Muscle layer of colon (tissue), 2 donors: ENCODE data around the gene DLGAP1.

ENCODE experiments used
- H3K27ac ChIP-seq: one replicate; pipeline ENCODE4 v1.7.0; 2013; ENCODE audit warnings: low read depth, mild to moderate bottlenecking, low read length, moderate library complexity
- H3K27me3 ChIP-seq, 2 donors: one replicate each; pipeline ENCODE4 v1.7.0; 2013; ENCODE audit warnings: low read length in 2 of 2, mild to moderate bottlenecking in 2 of 2; ENCODE audit not compliant: insufficient read depth in 2 of 2, control insufficient read depth in 1 of 2
- H3K36me3 ChIP-seq: one replicate; pipeline ENCODE4 v1.7.0; 2013; ENCODE audit warnings: mild to moderate bottlenecking, low read length; ENCODE audit not compliant: insufficient read depth
- H3K4me1 ChIP-seq: one replicate; pipeline ENCODE4 v1.7.0; 2013; ENCODE audit warnings: mild to moderate bottlenecking, low read length; ENCODE audit not compliant: insufficient read depth
- H3K4me3 ChIP-seq, 2 donors: one replicate each; pipeline ENCODE4 v1.7.0; 2013; ENCODE audit warnings: low read length in 2 of 2, low read depth in 1 of 2, mild to moderate bottlenecking in 1 of 2, moderate library complexity in 1 of 2
- H3K9ac ChIP-seq: one replicate; pipeline ENCODE4 v1.7.0; 2013; ENCODE audit warnings: low read length
- H3K9me3 ChIP-seq: one replicate; pipeline ENCODE4 v1.7.0; 2013; ENCODE audit warnings: mild to moderate bottlenecking, low read length
- donor health status: abdominal sarcoma.
- donor health status: Adenocarcinoma of cecum.

The DLGAP1 gene

GRCh38 chr18:4106407-4107033, 348.6 kb downstream of the DLGAP1 start:
- no peak overlapping the region for H3K27ac ChIP-seq
- H3K4me3 ChIP-seq: peak overlapping the region in 1 of 2 donors; percentile 59
- no peaks in the 10 kb centered on the region for H3K4me1 ChIP-seq
- no peak overlapping the region for H3K9ac ChIP-seq
- H3K27me3 ChIP-seq: no peaks in the 10 kb centered on the region
- H3K36me3 ChIP-seq: no peaks in the 10 kb centered on the region
- no peaks in the 10 kb centered on the region for H3K9me3 ChIP-seq

- no peaks in the 10 kb centered on the region for H3K9me3 ChIP-seq
- no peaks in the 10 kb centered on the region for H3K27me3 ChIP-seq
- H3K4me3 ChIP-seq: no peak overlapping the region
- no peak overlapping the region for H3K9ac ChIP-seq
- no peaks in the 10 kb centered on the region for H3K36me3 ChIP-seq
- H3K27ac ChIP-seq: no peak overlapping the region
- no peaks in the 10 kb centered on the region for H3K4me1 ChIP-seq
Observed at GRCh38 chr18:4102901-4103300, 352.2 kb downstream of the DLGAP1 start.

- Histone ChIP-seq H3K9me3 (no peaks in the 10 kb centered on the region), H3K36me3 (no peaks in the 10 kb centered on the region), H3K4me1 (peaks cover 12% of the 10 kb centered on the region), H3K27ac (no peak overlapping the region), H3K4me3 (no peak overlapping the region), H3K27me3 (no peaks in the 10 kb centered on the region), H3K9ac (no peak overlapping the region)
Observed at GRCh38 chr18:4101009-4101408, 354.1 kb downstream of the DLGAP1 start.

DNA sequence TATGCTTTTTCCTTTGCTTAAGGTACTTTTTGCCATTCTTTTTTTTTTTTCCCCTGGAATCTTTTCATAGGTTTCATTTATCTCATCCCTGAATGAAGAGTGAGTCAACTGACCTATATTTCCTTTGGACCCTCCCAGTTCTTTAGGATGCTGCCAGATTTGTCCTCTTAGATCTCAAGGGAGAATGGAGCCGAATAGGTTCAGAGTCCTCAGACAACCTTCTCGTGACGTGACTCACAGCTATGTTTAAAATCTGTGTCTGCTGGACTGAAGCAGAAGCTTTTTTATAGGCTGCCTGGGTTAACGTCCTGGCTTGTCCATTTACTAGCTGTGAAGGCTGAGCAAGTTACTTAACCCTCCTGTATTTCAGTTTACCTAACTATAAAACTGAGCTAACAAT, 358.6 kb downstream of the DLGAP1 start:
- Histone ChIP-seq H3K27me3 (no peaks in the 10 kb centered on the region), H3K4me3 (no peak overlapping the region), H3K9ac (no peak overlapping the region), H3K4me1 (peaks cover 12% of the 10 kb centered on the region), H3K27ac (no peak overlapping the region), H3K9me3 (no peaks in the 10 kb centered on the region), H3K36me3 (no peaks in the 10 kb centered on the region)

- H3K27ac ChIP-seq: no peak overlapping the region
- H3K27me3 ChIP-seq: no peaks in the 10 kb centered on the region
- H3K9me3 ChIP-seq: no peaks in the 10 kb centered on the region
- H3K9ac ChIP-seq: no peak overlapping the region
- no peaks in the 10 kb centered on the region for H3K36me3 ChIP-seq
- no peak overlapping the region for H3K4me3 ChIP-seq
- peaks cover 12% of the 10 kb centered on the region for H3K4me1 ChIP-seq
Observed at GRCh38 chr18:4093676-4094075, 361.4 kb downstream of the DLGAP1 start.

- Histone ChIP-seq H3K36me3 (no peaks in the 10 kb centered on the region), H3K4me1 (no peaks in the 10 kb centered on the region), H3K27ac (no peak overlapping the region), H3K9ac (no peak overlapping the region), H3K4me3 (no peak overlapping the region), H3K9me3 (no peaks in the 10 kb centered on the region), H3K27me3 (no peaks in the 10 kb centered on the region)
Observed at GRCh38 chr18:4084382-4084900, 370.7 kb downstream of the DLGAP1 start.

DNA sequence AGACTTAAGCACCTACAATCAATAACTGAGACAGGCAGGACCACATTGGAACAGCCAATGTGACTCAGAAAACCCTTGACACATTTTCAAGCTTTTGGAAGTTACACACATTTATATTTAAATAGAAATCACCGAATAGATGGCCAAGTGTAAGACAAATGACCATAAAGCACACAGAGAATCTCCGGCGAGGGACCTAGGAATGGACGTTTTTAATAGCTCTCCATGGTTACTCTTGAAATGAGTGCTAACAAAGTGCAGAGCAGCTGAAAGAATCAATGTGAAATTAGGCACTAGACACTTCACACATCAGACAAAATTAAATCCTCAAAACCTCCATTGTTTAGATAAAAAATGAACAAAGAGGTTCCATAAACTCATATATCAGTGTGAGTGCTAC, 376.9 kb downstream of the DLGAP1 start:
- H3K9ac ChIP-seq: no peak overlapping the region
- no peaks in the 10 kb centered on the region for H3K9me3 ChIP-seq
- H3K4me3 ChIP-seq: no peak overlapping the region
- H3K36me3 ChIP-seq: no peaks in the 10 kb centered on the region
- no peaks in the 10 kb centered on the region for H3K4me1 ChIP-seq
- H3K27ac ChIP-seq: no peak overlapping the region
- no peaks in the 10 kb centered on the region for H3K27me3 ChIP-seq

DNA sequence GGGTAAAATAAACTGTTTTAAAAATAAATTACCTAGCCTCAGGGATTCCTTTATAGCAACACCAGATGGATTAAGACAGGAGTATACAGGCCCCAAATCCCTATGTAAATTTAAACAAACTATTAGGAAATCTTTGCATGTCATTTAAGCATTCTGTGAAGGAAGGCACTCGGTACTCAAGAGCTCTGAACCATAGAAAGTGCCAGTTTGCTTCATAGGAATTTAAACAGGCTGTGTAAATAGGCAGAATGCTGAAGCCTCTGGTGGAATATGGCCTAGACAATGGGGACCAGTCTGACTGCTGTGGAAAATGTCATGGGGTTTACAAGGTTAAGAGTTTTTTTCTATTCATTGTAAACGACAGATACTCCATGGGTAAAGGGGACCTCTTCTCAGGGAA, 377.4 kb downstream of the DLGAP1 start:
- Histone ChIP-seq H3K36me3 (no peaks in the 10 kb centered on the region), H3K9ac (no peak overlapping the region), H3K4me3 (no peak overlapping the region), H3K27ac (no peak overlapping the region), H3K9me3 (no peaks in the 10 kb centered on the region), H3K27me3 (no peaks in the 10 kb centered on the region), H3K4me1 (no peaks in the 10 kb centered on the region)

GRCh38 chr18:4077204-4077603, 377.9 kb downstream of the DLGAP1 start:
- Histone ChIP-seq H3K9ac (no peak overlapping the region), H3K27me3 (no peaks in the 10 kb centered on the region), H3K4me3 (no peak overlapping the region), H3K27ac (no peak overlapping the region), H3K9me3 (no peaks in the 10 kb centered on the region), H3K36me3 (no peaks in the 10 kb centered on the region), H3K4me1 (no peaks in the 10 kb centered on the region)

DNA sequence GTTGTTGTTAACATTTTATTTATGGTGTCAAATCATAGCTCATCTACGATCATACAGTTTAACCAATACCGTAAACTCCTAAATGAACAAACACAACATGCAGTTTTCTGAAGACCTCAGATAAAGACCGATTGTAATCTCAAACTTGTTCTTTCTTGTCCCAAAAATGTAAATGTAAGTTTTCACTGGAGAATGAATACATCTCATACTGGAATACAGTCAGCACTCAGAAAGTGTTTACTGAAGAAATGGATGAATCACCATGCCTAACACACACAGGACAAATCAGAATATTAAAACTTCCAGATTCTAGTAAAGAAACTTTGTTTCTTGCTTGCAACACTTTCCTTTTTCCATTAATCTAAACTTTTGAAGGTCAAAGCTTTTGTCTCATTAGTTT, 380.5 kb downstream of the DLGAP1 start:
- H3K36me3 ChIP-seq: no peaks in the 10 kb centered on the region
- no peak overlapping the region for H3K9ac ChIP-seq

GRCh38 chr18:4069183-4069582, 385.9 kb downstream of the DLGAP1 start:
- no peak overlapping the region for H3K27ac ChIP-seq
- no peak overlapping the region for H3K9ac ChIP-seq
- H3K36me3 ChIP-seq: no peaks in the 10 kb centered on the region
- no peak overlapping the region for H3K4me3 ChIP-seq
- no peaks in the 10 kb centered on the region for H3K4me1 ChIP-seq
- no peaks in the 10 kb centered on the region for H3K9me3 ChIP-seq
- no peaks in the 10 kb centered on the region for H3K27me3 ChIP-seq

More for the DNA sequence above, 380.5 kb downstream of the DLGAP1 start:
- Histone ChIP-seq H3K4me3 (no peak overlapping the region), H3K27ac (no peak overlapping the region), H3K9me3 (no peaks in the 10 kb centered on the region), H3K4me1 (no peaks in the 10 kb centered on the region), H3K27me3 (no peaks in the 10 kb centered on the region)

GRCh38 chr18:4068552-4069158, 386.5 kb downstream of the DLGAP1 start:
- H3K9ac ChIP-seq: no peak overlapping the region

More at GRCh38 chr18:4068552-4069158, 386.5 kb downstream of the DLGAP1 start:
- Histone ChIP-seq H3K4me1 (no peaks in the 10 kb centered on the region), H3K27ac (no peak overlapping the region), H3K36me3 (no peaks in the 10 kb centered on the region), H3K4me3 (no peak overlapping the region), H3K27me3 (no peaks in the 10 kb centered on the region), H3K9me3 (no peaks in the 10 kb centered on the region)
